Activated CD8-positive, alpha-beta memory T cell treated with anti-CD3 and anti-CD28 coated beads, Interleukin-2, amount 10 ng/mL, durations not matched to agents 7 days and 5 days (primary cell): Measurements from ENCODE around the gene TMX1. TPM values are rescaled to one million over a fixed set of nuclear protein-coding genes. Genes with fewer than 3 reads are reported as not detected.
A peak's percentile ranks its signal among the peaks of the same experiment; 100 is the strongest.

Experiments
- ATAC-seq: fragments of 150-1000 bp; cut with Tn5 transposase; one replicate; pipeline ENCODE4 v1.10.0; 2021; ENCODE audit warnings: moderate library complexity
- CTCF ChIA-PET: fragments of 350-600 bp; sonication (Branson Sonifier 250); formaldehyde crosslinking; loops from one replicate; lab custom pipeline; 2021; ENCODE audit warnings: antibody characterized with exemption; lab: Charles Lee
- DNase-seq: peaks from one replicate; pipeline ENCODE4 v3.0.0-alpha.2; 2020
- H3K27ac Mint-ChIP-seq: one replicate; pipeline ENCODE4 v1.8.0; 2021; ENCODE audit warnings: mild to moderate bottlenecking, mixed read lengths
- H3K27me3 Mint-ChIP-seq: one replicate; pipeline ENCODE4 v1.8.0; 2021; ENCODE audit warnings: mixed read lengths
- H3K36me3 Mint-ChIP-seq: one replicate; pipeline ENCODE4 v1.8.0; 2021; ENCODE audit warnings: mild to moderate bottlenecking, mixed read lengths
- H3K4me1 Mint-ChIP-seq: one replicate; pipeline ENCODE4 v1.8.0; 2021; ENCODE audit warnings: mixed read lengths
- H3K4me3 Mint-ChIP-seq: one replicate; pipeline ENCODE4 v1.8.0; 2021; ENCODE audit warnings: mild to moderate bottlenecking, moderate library complexity, mixed read lengths
- H3K9me3 Mint-ChIP-seq: one replicate; pipeline ENCODE4 v1.8.0; 2022; ENCODE audit warnings: low read depth, mixed read lengths
- total RNA-seq, 2 experiments: library from RNA; stranded (reverse); gene quantifications; one replicate each; pipeline ENCODE4 v1.2.3, GENCODE V29; 2021

The TMX1 gene
- total RNA-seq, 2 experiments from 2014 or later = 50.9 to 59.3 TPM

- CTCF ChIA-PET = no interaction called here
- no peak overlapping the region for H3K4me3 Mint-ChIP-seq
- peaks cover 2% of the 10 kb centered on the region for H3K36me3 Mint-ChIP-seq
- DNase-seq = no peak
- no peak overlapping the region for H3K27ac Mint-ChIP-seq
- H3K27me3 Mint-ChIP-seq = no peaks in the 10 kb centered on the region
- H3K9me3 Mint-ChIP-seq = no peaks in the 10 kb centered on the region
- peaks cover 2% of the 10 kb centered on the region for H3K4me1 Mint-ChIP-seq
- no peak for ATAC-seq
These were observed 49.1 kb downstream of the TMX1 start for GRCh38 chr14:51289169-51289568.

GRCh38 chr14:51290132-51290531 lies 50.1 kb downstream of the TMX1 start:
- Mint-ChIP-seq H3K27me3 (no peaks in the 10 kb centered on the region), H3K9me3 (no peaks in the 10 kb centered on the region), H3K4me3 (no peak overlapping the region), H3K27ac (no peak overlapping the region), H3K36me3 (peaks cover 2% of the 10 kb centered on the region), H3K4me1 (peaks cover 6% of the 10 kb centered on the region)
- CTCF ChIA-PET = no interaction called here
- ATAC-seq (no peak), DNase-seq (no peak)

GRCh38 chr14:51291016-51291415 lies 51.0 kb downstream of the TMX1 start:
- Mint-ChIP-seq H3K9me3 (no peaks in the 10 kb centered on the region), H3K4me3 (no peak overlapping the region), H3K27ac (no peak overlapping the region), H3K4me1 (peaks cover 6% of the 10 kb centered on the region), H3K27me3 (no peaks in the 10 kb centered on the region), H3K36me3 (peaks cover 2% of the 10 kb centered on the region)
- CTCF ChIA-PET = no interaction called here
- ATAC-seq (no peak), DNase-seq (no peak)

GRCh38 chr14:51293149-51293911 lies 53.3 kb downstream of the TMX1 start:
- no peak for ATAC-seq
- DNase-seq = no peak
- peaks cover 6% of the 10 kb centered on the region for H3K4me1 Mint-ChIP-seq
- H3K27ac Mint-ChIP-seq = no peak overlapping the region
- peaks cover 2% of the 10 kb centered on the region for H3K36me3 Mint-ChIP-seq
- H3K9me3 Mint-ChIP-seq = no peaks in the 10 kb centered on the region
- no peak overlapping the region for H3K4me3 Mint-ChIP-seq
- H3K27me3 Mint-ChIP-seq = no peaks in the 10 kb centered on the region
- CTCF ChIA-PET = interaction anchor here (1.5 kb wide), 1 partner anchor 10 kb away, joined by 8 read pairs; no protein-coding TSS in a partner anchor

GRCh38 chr14:51293912-51294389 lies 53.9 kb downstream of the TMX1 start:
- ATAC-seq = no peak
- CTCF ChIA-PET = no interaction called here
- Mint-ChIP-seq H3K4me1 (peaks cover 12% of the 10 kb centered on the region), H3K9me3 (no peaks in the 10 kb centered on the region), H3K4me3 (no peak overlapping the region), H3K36me3 (peaks cover 2% of the 10 kb centered on the region), H3K27me3 (no peaks in the 10 kb centered on the region), H3K27ac (no peak overlapping the region)
- no peak for DNase-seq

GRCh38 chr14:51294951-51295525 lies 55.0 kb downstream of the TMX1 start:
- Mint-ChIP-seq H3K27ac (no peak overlapping the region), H3K4me1 (peaks cover 17% of the 10 kb centered on the region), H3K36me3 (no peaks in the 10 kb centered on the region), H3K4me3 (no peak overlapping the region), H3K9me3 (no peaks in the 10 kb centered on the region), H3K27me3 (no peaks in the 10 kb centered on the region)
- no peak for ATAC-seq
- DNase-seq = no peak
- CTCF ChIA-PET = no interaction called here

GRCh38 chr14:51295646-51296263 lies 55.7 kb downstream of the TMX1 start:
- DNase-seq = no peak
- CTCF ChIA-PET = no interaction called here
- H3K9me3 Mint-ChIP-seq = no peaks in the 10 kb centered on the region

GRCh38 chr14:51297066-51297465 lies 57.0 kb downstream of the TMX1 start:
- DNase-seq = no peak
- CTCF ChIA-PET = no interaction called here
- peaks cover 17% of the 10 kb centered on the region for H3K4me1 Mint-ChIP-seq

More at GRCh38 chr14:51295646-51296263, 55.7 kb downstream of the TMX1 start:
- no peak for ATAC-seq
- no peak overlapping the region for H3K27ac Mint-ChIP-seq
- no peaks in the 10 kb centered on the region for H3K36me3 Mint-ChIP-seq
- H3K4me1 Mint-ChIP-seq = peaks cover 17% of the 10 kb centered on the region
- H3K4me3 Mint-ChIP-seq = no peak overlapping the region
- H3K27me3 Mint-ChIP-seq = no peaks in the 10 kb centered on the region

GRCh38 chr14:51298895-51299294 lies 58.8 kb downstream of the TMX1 start:
- peaks cover 17% of the 10 kb centered on the region for H3K4me1 Mint-ChIP-seq
- H3K36me3 Mint-ChIP-seq = no peaks in the 10 kb centered on the region
- peak overlapping the region; percentile 68 for H3K27ac Mint-ChIP-seq
- CTCF ChIA-PET = interaction anchor here (1.2 to 2.0 kb wide), 3 partner anchors 16 to 478 kb away, joined by 4 to 7 read pairs (median 5); partner anchors contain the start of gene TRIM9
- H3K27me3 Mint-ChIP-seq = no peaks in the 10 kb centered on the region
- no peak overlapping the region for H3K4me3 Mint-ChIP-seq
- no peaks in the 10 kb centered on the region for H3K9me3 Mint-ChIP-seq
- ATAC-seq (peak; percentile 63), DNase-seq (no peak)

More at GRCh38 chr14:51297066-51297465, 57.0 kb downstream of the TMX1 start:
- H3K9me3 Mint-ChIP-seq = no peaks in the 10 kb centered on the region
- H3K36me3 Mint-ChIP-seq = no peaks in the 10 kb centered on the region
- no peaks in the 10 kb centered on the region for H3K27me3 Mint-ChIP-seq
- H3K27ac Mint-ChIP-seq = no peak overlapping the region
- no peak overlapping the region for H3K4me3 Mint-ChIP-seq
- no peak for ATAC-seq

GRCh38 chr14:51302295-51303030 lies 62.4 kb downstream of the TMX1 start:
- no peaks in the 10 kb centered on the region for H3K9me3 Mint-ChIP-seq
- peaks cover 13% of the 10 kb centered on the region for H3K4me1 Mint-ChIP-seq
- DNase-seq (no peak), ATAC-seq (no peak)
- H3K4me3 Mint-ChIP-seq = no peak overlapping the region
- H3K27ac Mint-ChIP-seq = no peak overlapping the region
- no peaks in the 10 kb centered on the region for H3K36me3 Mint-ChIP-seq
- H3K27me3 Mint-ChIP-seq = peaks cover 3% of the 10 kb centered on the region
- CTCF ChIA-PET = interaction anchor here (1.2 kb wide), 1 partner anchor 25 kb away, joined by 3 read pairs; no protein-coding TSS in a partner anchor

- no peak for DNase-seq
- no peak for ATAC-seq
- CTCF ChIA-PET = no interaction called here
- H3K27ac Mint-ChIP-seq = no peak overlapping the region
- no peaks in the 10 kb centered on the region for H3K36me3 Mint-ChIP-seq
- H3K9me3 Mint-ChIP-seq = no peaks in the 10 kb centered on the region
- H3K27me3 Mint-ChIP-seq = peaks cover 5% of the 10 kb centered on the region
- H3K4me1 Mint-ChIP-seq = peaks cover 4% of the 10 kb centered on the region
- no peak overlapping the region for H3K4me3 Mint-ChIP-seq
These were observed 64.4 kb downstream of the TMX1 start for GRCh38 chr14:51304438-51304837.

GRCh38 chr14:51304941-51305340 lies 64.9 kb downstream of the TMX1 start:
- no peak overlapping the region for H3K4me3 Mint-ChIP-seq
- DNase-seq (no peak), ATAC-seq (no peak)
- peaks cover 2% of the 10 kb centered on the region for H3K4me1 Mint-ChIP-seq
- CTCF ChIA-PET = no interaction called here
- no peaks in the 10 kb centered on the region for H3K9me3 Mint-ChIP-seq
- H3K27ac Mint-ChIP-seq = no peak overlapping the region
- H3K36me3 Mint-ChIP-seq = no peaks in the 10 kb centered on the region
- H3K27me3 Mint-ChIP-seq = peaks cover 5% of the 10 kb centered on the region

- CTCF ChIA-PET = no interaction called here
- ATAC-seq = no peak
- Mint-ChIP-seq H3K4me3 (no peak overlapping the region), H3K27ac (no peak overlapping the region), H3K36me3 (no peaks in the 10 kb centered on the region), H3K4me1 (peaks cover 2% of the 10 kb centered on the region), H3K27me3 (peaks cover 9% of the 10 kb centered on the region), H3K9me3 (no peaks in the 10 kb centered on the region)
- no peak for DNase-seq
These were observed 65.7 kb downstream of the TMX1 start for GRCh38 chr14:51305751-51306150.
